ENCODE results near the gene LDB3.

Gene LDB3

GRCh38 chr10:86664341-86665217 lies 3.7 kb upstream of the LDB3 start:
- DNase-seq (ENCODE audit: low read depth) = no peak

- no peak for DNase-seq (ENCODE audit: low read depth)
Measured at GRCh38 chr10:86665218-86665607, 3.1 kb upstream of the LDB3 start.

- no peak for DNase-seq (ENCODE audit: low read depth)
Measured at GRCh38 chr10:86665868-86666267, 2.4 kb upstream of the LDB3 start.

GRCh38 chr10:86666538-86666937 lies 1.8 kb upstream of the LDB3 start:
- DNase-seq (ENCODE audit: low read depth) = no peak

GRCh38 chr10:86667421-86668181 lies 710 bp upstream of the LDB3 start:
- DNase-seq (ENCODE audit: low read depth) = no peak

- no peak for DNase-seq (ENCODE audit: low read depth)
Measured at GRCh38 chr10:86670290-86670811, 2.0 kb downstream of the LDB3 start.

GRCh38 chr10:86670876-86671275 lies 2.6 kb downstream of the LDB3 start:
- DNase-seq (ENCODE audit: low read depth) = no peak

GRCh38 chr10:86671419-86671818 lies 3.1 kb downstream of the LDB3 start:
- no peak for DNase-seq (ENCODE audit: low read depth)

- no peak for DNase-seq (ENCODE audit: low read depth)
Measured at GRCh38 chr10:86671985-86672710, 3.8 kb downstream of the LDB3 start.

- no peak for DNase-seq (ENCODE audit: low read depth)
Measured at GRCh38 chr10:86673216-86673826, 5.0 kb downstream of the LDB3 start.

- no peak for DNase-seq (ENCODE audit: low read depth)
Measured at GRCh38 chr10:86673827-86674581, 5.7 kb downstream of the LDB3 start.

GRCh38 chr10:86674912-86675311 lies 6.6 kb downstream of the LDB3 start:
- DNase-seq (ENCODE audit: low read depth) = no peak

GRCh38 chr10:86677374-86677773 lies 9.1 kb downstream of the LDB3 start:
- no peak for DNase-seq (ENCODE audit: low read depth)

- DNase-seq (ENCODE audit: low read depth) = no peak
Measured at GRCh38 chr10:86678999-86679792, 10.9 kb downstream of the LDB3 start.

- no peak for DNase-seq (ENCODE audit: low read depth)
Measured at GRCh38 chr10:86681047-86681446, 12.7 kb downstream of the LDB3 start.

GRCh38 chr10:86681722-86682386 lies 13.5 kb downstream of the LDB3 start:
- DNase-seq (ENCODE audit: low read depth) = no peak

- DNase-seq (ENCODE audit: low read depth) = no peak
Measured at GRCh38 chr10:86682675-86683074, 14.4 kb downstream of the LDB3 start.

- DNase-seq (ENCODE audit: low read depth) = no peak
Measured at GRCh38 chr10:86684331-86685097, 16.2 kb downstream of the LDB3 start.

- no peak for DNase-seq (ENCODE audit: low read depth)
Measured at GRCh38 chr10:86685416-86685815, 17.1 kb downstream of the LDB3 start.

Measured in iris pigment epithelial cell (primary cell).